ENCODE data around the gene COL6A3.
"Not testable (repeated sequence)": the region's sequence is repeated elsewhere in the genome, so short reads cannot be mapped to it uniquely, and the experiment has no call there.

Gene COL6A3

GRCh38 chr2:237312021-237312755 is 101.8 kb downstream of the COL6A3 start:
- no peak for DNase-seq

GRCh38 chr2:237310515-237311114 is 103.3 kb downstream of the COL6A3 start:
- DNase-seq, result no peak

GRCh38 chr2:237309416-237309815 is 104.5 kb downstream of the COL6A3 start:
- DNase-seq, result no peak

GRCh38 chr2:237309011-237309410 is 105.0 kb downstream of the COL6A3 start:
- no peak for DNase-seq

- no peak for DNase-seq
Measured at GRCh38 chr2:237307474-237307873, 106.5 kb downstream of the COL6A3 start.

- DNase-seq, result no peak
Measured at GRCh38 chr2:237306787-237307170, 107.2 kb downstream of the COL6A3 start.

GRCh38 chr2:237306083-237306786 is 107.7 kb downstream of the COL6A3 start:
- DNase-seq, result no peak

GRCh38 chr2:237305579-237305978 is 108.4 kb downstream of the COL6A3 start:
- DNase-seq, result no peak

- no peak for DNase-seq
Measured at GRCh38 chr2:237304763-237305514, 109.0 kb downstream of the COL6A3 start.

- DNase-seq, result not testable (repeated sequence)
Measured at GRCh38 chr2:237303244-237303643, 110.7 kb downstream of the COL6A3 start.

GRCh38 chr2:237301595-237301994 is 112.4 kb downstream of the COL6A3 start:
- DNase-seq, result no peak

- no peak for DNase-seq
Measured at GRCh38 chr2:237300739-237301138, 113.2 kb downstream of the COL6A3 start.

- no peak for DNase-seq
Measured at GRCh38 chr2:237299906-237300305, 114.1 kb downstream of the COL6A3 start.

GRCh38 chr2:237298151-237299118 is 115.5 kb downstream of the COL6A3 start:
- no peak for DNase-seq

GRCh38 chr2:237297421-237298150 is 116.4 kb downstream of the COL6A3 start:
- no peak for DNase-seq

- DNase-seq, result no peak
Measured at GRCh38 chr2:237296756-237297155, 117.2 kb downstream of the COL6A3 start.

GRCh38 chr2:237295889-237296480 is 118.0 kb downstream of the COL6A3 start:
- DNase-seq, result no peak

- DNase-seq, result no peak
Measured at GRCh38 chr2:237294460-237294859, 119.5 kb downstream of the COL6A3 start.

GRCh38 chr2:237293978-237294377 is 120.0 kb downstream of the COL6A3 start:
- no peak for DNase-seq

GRCh38 chr2:237291138-237291792 is 122.7 kb downstream of the COL6A3 start:
- no peak for DNase-seq

Data from activated effector memory CD4-positive, alpha-beta T cell treated with anti-CD3 and anti-CD28 coated beads, Interleukin-2, amount 50 U/mL, for 16 hours (primary cell).